Subcutaneous adipose tissue (tissue), 4 donors: ENCODE measurements around the gene ZNF28. TPM values are rescaled to one million over a fixed set of nuclear protein-coding genes. Genes with fewer than 3 reads are reported as not detected.
"Not testable (repeated sequence)": the region's sequence is repeated elsewhere in the genome, so short reads cannot be mapped to it uniquely, and the experiment has no call there.

Experiments
- total RNA-seq, 4 donors: library from RNA; depleted of rRNA; stranded (reverse); fragments of >200 nt; gene quantifications; one replicate each; pipeline ENCODE4 v1.1.0, GENCODE V29; 2016
- TF ChIP-seq, protein P1 (sequence below): fragments of 450-650 bp; IDR thresholded peaks from one replicate; pipeline ENCODE4 v1.5.1; 2016; ENCODE audit warnings: low read depth, mild to moderate bottlenecking, control low read depth, antibody characterized with exemption, moderate library complexity

The ZNF28 gene
- total RNA-seq, result 10 to 100 TPM in 3 of 4 donors, 1 to 10 TPM in 1; 8.5 to 17.9 (median 14.2) TPM

GRCh38 chr19:52821204-52821960 is at the start of gene ZNF28:
ZNF28 (minus strand) TSS chr19:52821633; CDS start chr19:52817958, 3,675 bp downstream.
- TF ChIP-seq, protein P1, sequence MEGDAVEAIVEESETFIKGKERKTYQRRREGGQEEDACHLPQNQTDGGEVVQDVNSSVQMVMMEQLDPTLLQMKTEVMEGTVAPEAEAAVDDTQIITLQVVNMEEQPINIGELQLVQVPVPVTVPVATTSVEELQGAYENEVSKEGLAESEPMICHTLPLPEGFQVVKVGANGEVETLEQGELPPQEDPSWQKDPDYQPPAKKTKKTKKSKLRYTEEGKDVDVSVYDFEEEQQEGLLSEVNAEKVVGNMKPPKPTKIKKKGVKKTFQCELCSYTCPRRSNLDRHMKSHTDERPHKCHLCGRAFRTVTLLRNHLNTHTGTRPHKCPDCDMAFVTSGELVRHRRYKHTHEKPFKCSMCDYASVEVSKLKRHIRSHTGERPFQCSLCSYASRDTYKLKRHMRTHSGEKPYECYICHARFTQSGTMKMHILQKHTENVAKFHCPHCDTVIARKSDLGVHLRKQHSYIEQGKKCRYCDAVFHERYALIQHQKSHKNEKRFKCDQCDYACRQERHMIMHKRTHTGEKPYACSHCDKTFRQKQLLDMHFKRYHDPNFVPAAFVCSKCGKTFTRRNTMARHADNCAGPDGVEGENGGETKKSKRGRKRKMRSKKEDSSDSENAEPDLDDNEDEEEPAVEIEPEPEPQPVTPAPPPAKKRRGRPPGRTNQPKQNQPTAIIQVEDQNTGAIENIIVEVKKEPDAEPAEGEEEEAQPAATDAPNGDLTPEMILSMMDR, result not testable (repeated sequence)

DNA sequence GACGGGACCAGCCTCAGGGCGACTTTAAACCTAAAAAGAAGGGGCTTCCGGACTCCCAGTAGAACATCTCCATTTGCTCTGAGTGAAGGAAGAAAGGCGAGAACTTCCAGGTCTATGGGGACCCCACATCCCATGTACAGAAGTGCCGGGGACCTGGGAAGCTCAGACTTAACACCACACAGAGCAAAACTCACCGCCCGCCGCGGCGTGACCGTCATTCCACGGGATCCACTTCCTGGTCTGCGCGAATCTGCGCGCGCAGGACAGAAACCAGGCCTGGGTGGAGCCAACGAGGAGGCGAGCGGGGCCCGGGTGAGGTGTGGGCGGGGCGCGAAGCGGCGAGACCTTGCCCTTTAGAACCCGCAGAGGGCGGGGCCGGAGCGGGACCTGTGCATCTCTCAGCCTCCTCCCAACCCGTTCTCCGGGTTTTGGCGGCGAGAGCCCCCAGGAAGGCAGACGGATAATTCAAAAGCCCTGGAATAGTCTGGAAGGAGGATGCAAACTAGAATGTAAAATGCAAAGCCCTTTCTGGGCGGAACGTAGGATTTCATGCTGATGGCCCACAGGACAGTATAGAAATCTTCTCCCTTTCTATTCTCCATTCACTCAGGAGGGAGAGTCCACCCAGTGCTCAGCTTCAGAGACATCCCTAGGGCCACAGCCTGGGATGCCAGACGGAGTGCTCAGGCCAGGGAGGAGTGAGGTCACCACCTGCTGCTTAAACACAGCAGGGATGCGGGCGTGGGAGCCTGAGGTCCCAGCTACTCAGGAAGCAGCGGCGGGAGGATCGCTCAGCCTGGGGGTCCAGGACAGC is 36.2 kb upstream of the ZNF28 start, which contains the start of gene ZNF468:
ZNF468 (minus strand) TSS at position 242 of the 814 bp plus-strand sequence. CDS start 3,347 bp downstream, outside the sequence.
- TF ChIP-seq, protein P1, result not testable (repeated sequence)

DNA sequence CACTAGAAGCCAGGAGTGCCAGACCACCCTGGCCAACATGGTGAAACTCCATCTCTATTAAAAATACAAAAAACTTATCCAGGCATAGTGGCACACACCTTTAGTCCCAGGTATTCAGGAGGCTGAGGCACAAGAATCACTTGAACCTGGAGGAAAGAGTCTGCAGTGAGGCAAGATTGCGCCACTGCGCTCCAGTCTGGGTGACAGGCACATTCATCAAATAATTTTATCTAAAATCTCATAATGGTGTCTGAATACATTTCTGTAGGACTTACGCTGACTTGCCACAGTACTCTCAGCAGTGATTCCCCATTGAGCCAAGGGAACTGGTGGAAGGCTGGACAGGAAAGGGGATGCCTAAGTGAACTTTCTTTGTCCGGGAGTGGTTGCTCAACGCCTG is 4.3 kb upstream of the ZNF28 start:
- TF ChIP-seq, protein P1, result no peak

GRCh38 chr19:52823676-52824075 is 2.2 kb upstream of the ZNF28 start:
- TF ChIP-seq, protein P1, result no peak

GRCh38 chr19:52809801-52810200 is 11.6 kb downstream of the ZNF28 start:
- TF ChIP-seq, protein P1, result no peak

- TF ChIP-seq, protein P1, result no peak
These were observed 32.0 kb downstream of the ZNF28 start for GRCh38 chr19:52789440-52789839.
